ENCODE results near the gene RARRES2.
"Not testable (repeated sequence)": the region's sequence is repeated elsewhere in the genome, so short reads cannot be mapped to it uniquely, and the experiment has no call there.

DNA sequence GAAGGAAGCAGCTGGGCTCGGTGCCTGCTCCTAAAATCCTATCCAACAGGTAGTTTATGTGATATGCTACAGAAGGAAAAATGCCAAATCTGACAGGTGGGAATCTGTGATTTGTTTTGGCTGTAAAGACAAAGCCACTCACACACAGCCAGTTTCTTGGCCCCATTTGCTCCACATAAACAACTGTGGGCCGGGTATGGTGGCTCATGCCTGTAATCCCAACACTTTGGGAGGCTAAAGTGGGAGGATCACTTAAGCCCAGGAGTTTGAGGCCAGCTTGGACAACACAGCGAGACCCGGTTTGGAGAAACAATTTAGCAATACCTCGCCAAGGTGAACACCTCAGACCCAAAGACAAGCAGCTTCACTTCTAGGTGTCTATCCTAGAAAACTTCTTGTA lies 35.1 kb downstream of the RARRES2 start:
- TF ChIP-seq, protein P1, sequence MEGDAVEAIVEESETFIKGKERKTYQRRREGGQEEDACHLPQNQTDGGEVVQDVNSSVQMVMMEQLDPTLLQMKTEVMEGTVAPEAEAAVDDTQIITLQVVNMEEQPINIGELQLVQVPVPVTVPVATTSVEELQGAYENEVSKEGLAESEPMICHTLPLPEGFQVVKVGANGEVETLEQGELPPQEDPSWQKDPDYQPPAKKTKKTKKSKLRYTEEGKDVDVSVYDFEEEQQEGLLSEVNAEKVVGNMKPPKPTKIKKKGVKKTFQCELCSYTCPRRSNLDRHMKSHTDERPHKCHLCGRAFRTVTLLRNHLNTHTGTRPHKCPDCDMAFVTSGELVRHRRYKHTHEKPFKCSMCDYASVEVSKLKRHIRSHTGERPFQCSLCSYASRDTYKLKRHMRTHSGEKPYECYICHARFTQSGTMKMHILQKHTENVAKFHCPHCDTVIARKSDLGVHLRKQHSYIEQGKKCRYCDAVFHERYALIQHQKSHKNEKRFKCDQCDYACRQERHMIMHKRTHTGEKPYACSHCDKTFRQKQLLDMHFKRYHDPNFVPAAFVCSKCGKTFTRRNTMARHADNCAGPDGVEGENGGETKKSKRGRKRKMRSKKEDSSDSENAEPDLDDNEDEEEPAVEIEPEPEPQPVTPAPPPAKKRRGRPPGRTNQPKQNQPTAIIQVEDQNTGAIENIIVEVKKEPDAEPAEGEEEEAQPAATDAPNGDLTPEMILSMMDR (IDR thresholded peaks at IDR 0.05), result not testable (repeated sequence)
- TF ChIP-seq POLR2AphosphoS5 (IDR thresholded peaks at IDR 0.05), result not testable (repeated sequence)

All from suprapubic skin (tissue), 3 donors.